Measurements from ENCODE around the gene GRIK5. TPM values are rescaled to one million over a fixed set of nuclear protein-coding genes. Genes with fewer than 3 reads are reported as not detected.

Gene GRIK5
- total and polyA plus RNA-seq, 4 donors, result 0.09 to 0.42 (median 0.17) TPM; not detected in 1

GRCh38 chr19:41956621-41957020 lies 113.4 kb downstream of the GRIK5 start:
- 87% methylated on average over 13 of the region's 13 CpGs for WGBS
- H3K4me3 ChIP-seq (ENCODE audit: low read depth in 1 of 3, low read length in 3 of 3), result no peak overlapping the region
- H3K4me1 ChIP-seq (ENCODE audit: control insufficient read depth in 4 of 4, insufficient read depth in 4 of 4, low read length in 3 of 4), result peaks cover 0 to 14% (median 8%) of the 10 kb centered on the region in 4 donors
- no peak overlapping the region for H3K9ac ChIP-seq (ENCODE audit: low read depth in 1 of 2, low read length in 2 of 2)
- H3K27ac ChIP-seq (ENCODE audit: low read depth in 1 of 2, low read length in 2 of 2), result no peak overlapping the region
- no peaks in the 10 kb centered on the region for H3K9me3 ChIP-seq (ENCODE audit: control insufficient read depth in 4 of 4, low read length in 3 of 4)
- no peaks in the 10 kb centered on the region for H3K27me3 ChIP-seq (ENCODE audit: control insufficient read depth in 4 of 4, insufficient read depth in 4 of 4, low read length in 3 of 4)
- no peak for DNase-seq (ENCODE audit: low spot score)
- peaks cover 0 to 6% (median 2%) of the 10 kb centered on the region in 4 donors for H3K36me3 ChIP-seq (ENCODE audit: control insufficient read depth in 4 of 4, insufficient read depth in 3 of 4, low read depth in 1 of 4, low read length in 3 of 4)
- TF ChIP-seq, protein P1, sequence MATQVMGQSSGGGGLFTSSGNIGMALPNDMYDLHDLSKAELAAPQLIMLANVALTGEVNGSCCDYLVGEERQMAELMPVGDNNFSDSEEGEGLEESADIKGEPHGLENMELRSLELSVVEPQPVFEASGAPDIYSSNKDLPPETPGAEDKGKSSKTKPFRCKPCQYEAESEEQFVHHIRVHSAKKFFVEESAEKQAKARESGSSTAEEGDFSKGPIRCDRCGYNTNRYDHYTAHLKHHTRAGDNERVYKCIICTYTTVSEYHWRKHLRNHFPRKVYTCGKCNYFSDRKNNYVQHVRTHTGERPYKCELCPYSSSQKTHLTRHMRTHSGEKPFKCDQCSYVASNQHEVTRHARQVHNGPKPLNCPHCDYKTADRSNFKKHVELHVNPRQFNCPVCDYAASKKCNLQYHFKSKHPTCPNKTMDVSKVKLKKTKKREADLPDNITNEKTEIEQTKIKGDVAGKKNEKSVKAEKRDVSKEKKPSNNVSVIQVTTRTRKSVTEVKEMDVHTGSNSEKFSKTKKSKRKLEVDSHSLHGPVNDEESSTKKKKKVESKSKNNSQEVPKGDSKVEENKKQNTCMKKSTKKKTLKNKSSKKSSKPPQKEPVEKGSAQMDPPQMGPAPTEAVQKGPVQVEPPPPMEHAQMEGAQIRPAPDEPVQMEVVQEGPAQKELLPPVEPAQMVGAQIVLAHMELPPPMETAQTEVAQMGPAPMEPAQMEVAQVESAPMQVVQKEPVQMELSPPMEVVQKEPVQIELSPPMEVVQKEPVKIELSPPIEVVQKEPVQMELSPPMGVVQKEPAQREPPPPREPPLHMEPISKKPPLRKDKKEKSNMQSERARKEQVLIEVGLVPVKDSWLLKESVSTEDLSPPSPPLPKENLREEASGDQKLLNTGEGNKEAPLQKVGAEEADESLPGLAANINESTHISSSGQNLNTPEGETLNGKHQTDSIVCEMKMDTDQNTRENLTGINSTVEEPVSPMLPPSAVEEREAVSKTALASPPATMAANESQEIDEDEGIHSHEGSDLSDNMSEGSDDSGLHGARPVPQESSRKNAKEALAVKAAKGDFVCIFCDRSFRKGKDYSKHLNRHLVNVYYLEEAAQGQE (IDR thresholded peaks at IDR 0.05), result no peak
- TF ChIP-seq YY1 (IDR thresholded peaks at IDR 0.05) (no peak), HNF4G (IDR thresholded peaks at IDR 0.05) (no peak)

DNA sequence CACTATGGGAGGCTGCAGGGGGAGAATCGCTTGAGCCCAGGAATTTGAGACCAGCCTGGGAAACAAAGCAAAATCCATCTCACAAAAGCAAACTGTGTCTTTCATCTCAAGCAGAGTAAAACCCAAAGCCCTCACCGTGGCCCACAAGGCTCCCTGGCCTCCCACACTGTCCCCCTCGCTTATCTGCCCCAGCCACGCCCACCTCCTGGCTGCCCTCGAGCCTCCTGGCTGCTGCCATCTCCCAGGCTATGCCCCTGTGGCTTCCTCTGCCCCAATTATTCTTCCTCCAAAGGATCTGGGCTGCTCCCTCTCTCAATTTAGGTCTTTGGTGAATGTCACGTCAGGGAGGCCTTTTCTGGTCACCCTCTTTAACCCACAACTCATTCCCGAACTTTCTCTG lies 114.5 kb downstream of the GRIK5 start:
- TF ChIP-seq CTCF (IDR thresholded peaks at IDR 0.05; ENCODE audit: low read depth, low read length, missing input control), result no peak
- TF ChIP-seq ZBTB33 (IDR thresholded peaks at IDR 0.05), result no peak
- no peak for TF ChIP-seq SP1 (IDR thresholded peaks at IDR 0.05)
- no peak for TF ChIP-seq NR2F2 (IDR thresholded peaks at IDR 0.05)
- TF ChIP-seq ATF3 (IDR thresholded peaks at IDR 0.05), result no peak
- TF ChIP-seq MAX (IDR thresholded peaks at IDR 0.05), result no peak
- no peak for TF ChIP-seq RAD21 (IDR thresholded peaks at IDR 0.05)
- TF ChIP-seq JUND (IDR thresholded peaks at IDR 0.05), result no peak
- no peak for TF ChIP-seq FOXA2 (IDR thresholded peaks at IDR 0.05)
- TF ChIP-seq TAF1 (conservative IDR thresholded peaks at IDR 0.05), result no peak
- TF ChIP-seq EGR1 (IDR thresholded peaks at IDR 0.05; ENCODE audit: low read depth in 2 of 2), result no peak
- no peak for TF ChIP-seq FOXA1 (IDR thresholded peaks at IDR 0.05)
- no peak for TF ChIP-seq RXRA (IDR thresholded peaks at IDR 0.05)
- TF ChIP-seq GABPA (IDR thresholded peaks at IDR 0.05 in 1 of 2, conservative IDR thresholded peaks at IDR 0.05 in 1 of 2), result no peak
- no peak for TF ChIP-seq HNF4G (IDR thresholded peaks at IDR 0.05)
- TF ChIP-seq, protein P1 (IDR thresholded peaks at IDR 0.05), result no peak
- no peak for TF ChIP-seq HNF4A (conservative IDR thresholded peaks at IDR 0.05)
- no peak for TF ChIP-seq YY1 (IDR thresholded peaks at IDR 0.05)
- Histone ChIP-seq H3K4me1 (ENCODE audit: control insufficient read depth in 4 of 4, insufficient read depth in 4 of 4, low read length in 3 of 4) (peaks cover 0 to 14% (median 8%) of the 10 kb centered on the region in 4 donors), H3K36me3 (ENCODE audit: control insufficient read depth in 4 of 4, insufficient read depth in 3 of 4, low read depth in 1 of 4, low read length in 3 of 4) (peaks cover 0 to 6% (median 2%) of the 10 kb centered on the region in 4 donors), H3K27me3 (ENCODE audit: control insufficient read depth in 4 of 4, insufficient read depth in 4 of 4, low read length in 3 of 4) (no peaks in the 10 kb centered on the region), H3K4me3 (ENCODE audit: low read depth in 1 of 3, low read length in 3 of 3) (no peak overlapping the region), H3K9me3 (ENCODE audit: control insufficient read depth in 4 of 4, low read length in 3 of 4) (no peaks in the 10 kb centered on the region), H3K27ac (ENCODE audit: low read depth in 1 of 2, low read length in 2 of 2) (no peak overlapping the region), H3K9ac (ENCODE audit: low read depth in 1 of 2, low read length in 2 of 2) (no peak overlapping the region)
- DNase-seq (ENCODE audit: low spot score), result no peak
- 81% methylated on average over 7 of the region's 7 CpGs for WGBS

Data from liver (tissue), 9 donors.